IPS-15b (cell line): ENCODE results near the gene ENPP5.
"Not testable (repeated sequence)": the region's sequence is repeated elsewhere in the genome, so short reads cannot be mapped to it uniquely, and the experiment has no call there.

Experiments
- H3K27me3 ChIP-seq: one replicate; pipeline ENCODE4 v1.6.1; 2013; ENCODE audit warnings: low read length; ENCODE audit not compliant: control insufficient read depth, insufficient read depth
- H3K36me3 ChIP-seq: one replicate; pipeline ENCODE4 v1.6.1; 2013; ENCODE audit warnings: low read length; ENCODE audit not compliant: control insufficient read depth, insufficient read depth
- H3K4me1 ChIP-seq: one replicate; pipeline ENCODE4 v1.6.1; 2013; ENCODE audit warnings: mild to moderate bottlenecking, low read length; ENCODE audit not compliant: control insufficient read depth, insufficient read depth
- H3K4me3 ChIP-seq: one replicate; pipeline ENCODE4 v1.5.1; 2013; ENCODE audit warnings: low read depth, low read length
- H3K9ac ChIP-seq: one replicate; pipeline ENCODE4 v1.6.1; 2013; ENCODE audit warnings: low read depth, mild to moderate bottlenecking, low read length
- H3K9me3 ChIP-seq: one replicate; pipeline ENCODE4 v1.6.1; 2013; ENCODE audit warnings: mild to moderate bottlenecking, low read length; ENCODE audit not compliant: control insufficient read depth, insufficient read depth

ENPP5 gene

DNA sequence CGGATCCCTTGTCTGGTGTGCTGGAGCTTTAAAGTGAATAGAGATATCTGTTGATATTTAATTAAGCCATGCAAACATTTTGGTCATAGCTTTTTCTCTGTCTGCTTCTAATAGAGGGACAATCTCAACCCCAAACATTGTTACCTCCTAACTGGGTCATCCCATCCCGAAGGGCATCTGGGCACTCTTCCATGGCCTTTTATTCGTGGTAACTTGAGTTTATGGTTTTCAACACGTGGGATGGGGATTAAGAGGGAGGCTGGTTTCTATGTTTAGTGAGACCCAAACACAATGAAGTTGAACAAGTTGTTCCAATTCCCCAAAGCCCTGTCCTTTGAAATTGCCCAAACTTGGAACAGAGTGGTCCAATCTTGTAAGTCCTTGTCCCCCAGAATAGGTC is 1.4 kb upstream of the ENPP5 start:
- Histone ChIP-seq H3K36me3 (no peaks in the 10 kb centered on the region), H3K9ac (no peak overlapping the region), H3K4me1 (no peaks in the 10 kb centered on the region), H3K4me3 (no peak overlapping the region), H3K27me3 (no peaks in the 10 kb centered on the region), H3K9me3 (no peaks in the 10 kb centered on the region)

DNA sequence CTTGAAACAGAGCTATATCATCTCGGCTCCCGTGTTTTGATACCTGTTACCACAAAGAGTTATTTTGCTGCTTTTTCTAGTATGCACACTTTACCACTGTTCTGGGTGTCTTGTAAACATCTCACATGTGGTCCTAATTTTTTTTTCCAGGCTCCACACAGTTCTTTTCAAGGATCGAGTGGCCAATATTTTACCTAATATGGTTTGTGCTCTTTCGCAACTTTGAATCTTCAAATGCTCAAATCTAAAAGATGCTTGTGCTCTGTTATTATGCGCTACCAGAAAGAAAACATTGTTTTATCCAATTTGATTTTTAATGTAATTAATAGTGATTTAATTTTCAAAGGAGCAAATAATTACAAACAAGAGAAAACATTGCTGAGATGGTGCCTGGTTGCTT is 10.7 kb downstream of the ENPP5 start:
- Histone ChIP-seq H3K9me3 (no peaks in the 10 kb centered on the region), H3K27me3 (no peaks in the 10 kb centered on the region)

DNA sequence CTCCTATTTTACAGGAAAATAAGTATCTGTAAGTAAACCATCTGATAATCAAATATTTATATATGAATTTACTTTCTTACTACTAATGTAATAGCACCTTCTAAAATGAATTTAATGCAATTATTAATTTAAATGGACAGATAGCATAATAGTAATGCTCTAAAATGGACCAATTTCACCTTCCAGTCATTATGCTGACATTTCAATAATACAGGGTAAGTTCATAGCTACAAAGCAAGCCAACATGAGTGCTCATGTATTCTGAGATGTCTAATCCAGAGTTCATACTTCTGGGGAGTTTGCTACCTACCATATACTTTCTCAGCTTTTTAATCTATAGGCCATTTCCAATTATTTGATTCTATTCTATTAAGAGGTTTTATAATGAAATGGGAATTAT is 11.6 kb downstream of the ENPP5 start:
- no peak overlapping the region for H3K4me3 ChIP-seq
- H3K9me3 ChIP-seq, result no peaks in the 10 kb centered on the region
- H3K9ac ChIP-seq, result no peak overlapping the region
- no peaks in the 10 kb centered on the region for H3K4me1 ChIP-seq
- no peaks in the 10 kb centered on the region for H3K27me3 ChIP-seq
- H3K36me3 ChIP-seq, result no peaks in the 10 kb centered on the region

More for the DNA sequence above, 10.7 kb downstream of the ENPP5 start:
- H3K4me3 ChIP-seq, result no peak overlapping the region
- H3K4me1 ChIP-seq, result no peaks in the 10 kb centered on the region
- H3K36me3 ChIP-seq, result no peaks in the 10 kb centered on the region
- no peak overlapping the region for H3K9ac ChIP-seq

DNA sequence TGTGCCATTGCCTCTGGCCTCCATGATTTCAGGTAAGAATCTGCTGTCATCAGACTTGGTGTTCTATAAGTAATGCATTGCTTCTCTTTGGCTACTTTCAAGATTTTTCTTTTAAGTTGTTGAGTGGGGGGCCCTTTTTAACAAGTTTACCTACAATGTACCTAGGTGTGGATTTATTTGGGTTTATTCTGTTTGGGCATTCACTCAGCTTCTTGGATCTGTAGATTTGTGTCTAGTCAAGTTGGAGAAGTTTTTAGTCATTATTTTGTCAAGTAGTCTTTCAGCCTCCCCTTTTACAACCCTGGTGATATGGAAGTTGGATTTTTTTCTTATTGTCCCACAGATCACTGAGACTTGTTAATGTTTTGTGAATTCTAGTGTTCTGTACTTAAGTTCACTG is 14.1 kb downstream of the ENPP5 start:
- H3K27me3 ChIP-seq, result no peaks in the 10 kb centered on the region
- H3K9ac ChIP-seq, result no peak overlapping the region

DNA sequence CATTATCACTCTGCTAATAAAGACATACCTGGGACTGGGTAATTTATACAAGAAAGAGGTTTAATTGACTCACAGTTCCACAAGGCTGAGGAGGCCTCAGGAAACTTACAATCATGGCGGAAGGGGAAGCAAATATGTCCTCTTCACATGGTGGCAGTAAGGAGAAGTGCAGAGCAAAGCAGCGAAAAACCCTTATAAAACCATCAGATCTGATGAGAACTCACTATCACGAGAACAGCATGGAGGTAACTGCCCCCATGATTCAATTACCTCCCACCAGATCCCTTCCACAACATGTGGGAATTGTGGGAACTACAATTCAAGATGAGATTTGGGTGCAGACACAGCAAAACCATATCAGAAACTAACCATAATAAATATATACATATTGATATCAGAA is 21.7 kb downstream of the ENPP5 start:
- H3K9ac ChIP-seq, H3K4me3 ChIP-seq, H3K27me3 ChIP-seq, H3K9me3 ChIP-seq, H3K36me3 ChIP-seq, H3K4me1 ChIP-seq: not testable (repeated sequence)

More for the DNA sequence above, 14.1 kb downstream of the ENPP5 start:
- no peaks in the 10 kb centered on the region for H3K36me3 ChIP-seq
- H3K4me1 ChIP-seq, result no peaks in the 10 kb centered on the region
- H3K9me3 ChIP-seq, result no peaks in the 10 kb centered on the region
- H3K4me3 ChIP-seq, result no peak overlapping the region

DNA sequence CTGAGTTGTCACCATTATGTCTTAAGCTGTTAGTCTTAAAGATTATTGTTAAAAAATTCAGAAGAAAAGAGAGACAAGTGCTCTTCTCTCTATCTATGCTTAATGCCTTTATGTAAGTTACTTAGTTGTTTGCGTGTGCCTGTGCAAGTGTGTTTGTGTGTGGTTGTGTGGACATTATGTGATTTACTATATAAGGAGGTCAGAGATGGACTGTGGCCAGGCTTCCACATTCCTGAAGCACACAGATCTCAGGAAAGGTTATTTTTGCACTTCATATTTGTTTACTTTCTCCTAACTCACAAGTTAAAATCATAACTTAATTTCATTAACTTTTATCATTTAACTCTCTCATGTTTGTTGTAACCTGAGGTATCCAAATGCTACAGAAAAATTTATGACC is 26.5 kb downstream of the ENPP5 start:
- no peak overlapping the region for H3K4me3 ChIP-seq
- H3K27me3 ChIP-seq, result no peaks in the 10 kb centered on the region
- H3K4me1 ChIP-seq, result no peaks in the 10 kb centered on the region
- no peaks in the 10 kb centered on the region for H3K36me3 ChIP-seq
- H3K9ac ChIP-seq, result no peak overlapping the region
- no peaks in the 10 kb centered on the region for H3K9me3 ChIP-seq

DNA sequence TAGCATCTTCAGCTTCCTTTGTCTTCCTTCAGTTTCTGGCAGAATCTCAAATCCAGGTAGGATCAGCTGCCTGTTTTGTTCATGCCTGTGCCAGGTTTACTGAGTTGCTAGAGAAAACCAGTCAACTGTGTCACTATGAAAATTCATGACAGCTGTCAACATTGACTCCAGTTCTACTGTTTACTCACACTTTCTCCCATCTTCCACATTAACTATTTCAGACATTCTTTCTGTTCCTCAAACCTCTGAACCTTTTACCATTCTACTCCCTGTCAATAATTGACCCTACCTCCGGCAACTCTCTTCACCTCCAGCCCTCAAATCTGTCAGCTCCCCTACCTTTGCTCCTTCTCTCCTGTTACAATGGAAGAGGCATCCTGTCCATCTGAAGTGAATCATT is 32.5 kb downstream of the ENPP5 start:
- no peak overlapping the region for H3K4me3 ChIP-seq
- H3K36me3 ChIP-seq, result no peaks in the 10 kb centered on the region
- no peaks in the 10 kb centered on the region for H3K4me1 ChIP-seq
- no peaks in the 10 kb centered on the region for H3K9me3 ChIP-seq
- H3K9ac ChIP-seq, result no peak overlapping the region
- no peaks in the 10 kb centered on the region for H3K27me3 ChIP-seq

DNA sequence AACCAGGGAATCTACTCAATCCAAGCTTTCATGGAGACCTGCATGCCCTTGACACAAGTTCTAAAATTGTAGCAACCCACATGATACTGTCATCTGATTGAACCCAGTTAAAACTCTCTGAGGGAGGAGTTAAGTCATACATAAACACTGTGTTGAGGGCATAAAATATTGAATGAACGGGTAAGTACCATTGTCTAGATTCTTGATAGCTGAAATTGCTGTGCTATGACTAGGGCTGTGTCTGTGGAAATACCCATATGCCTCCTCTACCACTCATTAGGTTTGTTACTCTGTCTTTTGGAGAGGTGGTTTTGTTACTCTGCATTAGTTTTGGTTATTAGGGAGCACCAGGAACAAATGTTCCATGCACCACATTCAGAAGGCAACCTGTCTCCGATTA is 33.4 kb downstream of the ENPP5 start:
- H3K9me3 ChIP-seq, result no peaks in the 10 kb centered on the region
- H3K36me3 ChIP-seq, result no peaks in the 10 kb centered on the region
- H3K4me1 ChIP-seq, result no peaks in the 10 kb centered on the region
- no peak overlapping the region for H3K4me3 ChIP-seq
- no peak overlapping the region for H3K9ac ChIP-seq
- H3K27me3 ChIP-seq, result no peaks in the 10 kb centered on the region

DNA sequence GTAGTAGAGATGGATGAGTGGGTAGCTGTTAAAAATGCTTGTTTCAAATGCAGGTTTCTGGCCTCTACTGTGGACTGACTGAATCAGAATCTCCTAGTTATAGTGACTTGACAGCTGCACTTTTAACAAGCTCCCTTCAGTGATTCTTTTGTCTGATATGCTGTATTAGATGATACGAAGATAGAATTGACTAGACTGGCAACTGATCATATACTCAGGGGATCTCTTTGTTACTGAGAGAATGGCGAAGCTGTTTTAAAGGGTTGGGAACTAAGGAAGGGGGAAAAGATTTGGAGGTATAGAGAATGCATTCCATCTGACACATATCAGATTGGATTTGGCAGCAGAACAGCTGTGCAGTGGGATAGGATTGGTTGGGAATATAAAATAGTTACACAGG is 33.9 kb downstream of the ENPP5 start:
- no peaks in the 10 kb centered on the region for H3K4me1 ChIP-seq
- no peaks in the 10 kb centered on the region for H3K36me3 ChIP-seq
- H3K9me3 ChIP-seq, result no peaks in the 10 kb centered on the region
- H3K27me3 ChIP-seq, result no peaks in the 10 kb centered on the region
- H3K4me3 ChIP-seq, result no peak overlapping the region
- no peak overlapping the region for H3K9ac ChIP-seq

DNA sequence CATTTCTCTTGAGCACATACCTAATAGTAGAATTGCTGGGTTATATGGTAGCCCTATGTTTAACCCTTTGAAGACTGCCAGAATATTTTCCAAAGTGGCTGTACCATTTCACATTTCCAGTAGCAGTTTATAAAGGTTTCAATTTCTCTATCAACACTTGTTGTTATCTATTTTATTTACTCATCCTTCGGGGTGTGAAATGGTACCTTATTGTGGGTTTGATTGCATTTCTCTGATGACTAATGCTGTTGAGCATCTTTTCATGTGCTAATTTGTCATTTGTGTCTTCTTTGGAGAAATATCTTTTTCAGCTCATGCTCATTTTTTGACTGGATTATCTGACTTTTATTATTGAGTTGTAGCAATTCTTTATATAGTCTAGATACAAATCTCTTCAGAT is 35.6 kb downstream of the ENPP5 start:
- Histone ChIP-seq H3K4me1 (no peaks in the 10 kb centered on the region), H3K9me3 (no peaks in the 10 kb centered on the region), H3K4me3 (no peak overlapping the region), H3K36me3 (no peaks in the 10 kb centered on the region), H3K9ac (no peak overlapping the region), H3K27me3 (peaks cover 6% of the 10 kb centered on the region)

DNA sequence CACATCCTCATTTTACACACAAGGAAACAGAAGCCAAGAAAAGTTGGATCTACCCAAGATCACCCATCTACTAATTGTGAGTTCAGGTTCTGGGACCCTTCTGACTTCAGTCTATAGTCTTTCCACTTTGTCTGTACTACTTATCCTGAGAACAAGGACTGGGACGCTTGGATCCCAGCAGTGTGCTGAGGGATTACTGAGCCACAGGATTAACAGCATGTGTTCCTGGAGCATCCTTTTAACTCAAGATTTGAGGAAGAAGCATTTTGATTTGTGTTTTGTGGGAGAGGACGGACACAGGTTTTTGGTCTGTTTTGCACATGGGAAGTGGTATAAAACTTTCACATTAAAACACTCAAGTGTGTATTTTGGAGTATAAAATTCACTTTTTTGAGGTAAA is 36.6 kb downstream of the ENPP5 start:
- no peaks in the 10 kb centered on the region for H3K36me3 ChIP-seq

DNA sequence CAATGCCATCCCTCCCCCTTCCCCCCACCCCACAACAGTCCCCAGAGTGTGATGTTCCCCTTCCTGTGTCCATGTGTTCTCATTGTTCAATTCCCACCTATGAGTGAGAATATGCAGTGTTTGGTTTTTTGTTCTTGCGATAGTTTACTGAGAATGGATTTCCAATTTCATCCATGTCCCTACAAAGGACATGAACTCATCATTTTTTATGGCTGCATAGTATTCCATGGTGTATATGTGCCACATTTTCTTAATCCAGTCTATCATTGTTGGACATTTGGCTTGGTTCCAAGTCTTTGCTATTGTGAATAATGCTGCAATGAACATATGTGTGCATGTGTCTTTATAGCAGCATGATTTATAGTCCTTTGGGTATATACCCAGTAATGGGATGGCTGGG is 39.5 kb downstream of the ENPP5 start:
- H3K9ac ChIP-seq, H3K4me3 ChIP-seq, H3K4me1 ChIP-seq, H3K9me3 ChIP-seq, H3K36me3 ChIP-seq: not testable (repeated sequence)
- peaks cover 21% of the 10 kb centered on the region for H3K27me3 ChIP-seq

More for the DNA sequence above, 36.6 kb downstream of the ENPP5 start:
- peaks cover 7% of the 10 kb centered on the region for H3K27me3 ChIP-seq
- no peak overlapping the region for H3K4me3 ChIP-seq
- H3K4me1 ChIP-seq, result no peaks in the 10 kb centered on the region
- H3K9me3 ChIP-seq, result no peaks in the 10 kb centered on the region
- no peak overlapping the region for H3K9ac ChIP-seq

DNA sequence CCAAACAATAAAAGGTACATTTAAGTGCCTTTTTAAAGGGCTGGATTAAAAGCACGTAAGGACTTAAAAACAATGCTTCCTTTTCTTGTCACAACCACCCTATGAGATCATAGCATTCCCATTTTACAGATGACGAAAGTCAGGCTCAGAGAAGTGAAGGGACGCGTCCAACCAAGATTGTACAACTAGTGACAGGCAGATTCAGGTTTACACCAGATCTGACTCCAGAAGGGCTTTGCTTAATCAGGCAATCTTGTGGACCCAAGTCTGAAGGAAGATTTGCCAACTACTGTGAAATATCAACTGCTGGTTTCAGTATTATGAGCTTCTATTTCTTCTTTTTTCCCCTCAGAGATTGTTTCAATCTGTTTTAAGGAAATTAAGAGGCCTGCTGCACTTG is 40.1 kb downstream of the ENPP5 start:
- peak overlapping the region; percentile 88 for H3K4me3 ChIP-seq
- H3K27me3 ChIP-seq, result peaks cover 21% of the 10 kb centered on the region
- no peaks in the 10 kb centered on the region for H3K9me3 ChIP-seq
- H3K36me3 ChIP-seq, result no peaks in the 10 kb centered on the region
- H3K9ac ChIP-seq, result no peak overlapping the region
- no peaks in the 10 kb centered on the region for H3K4me1 ChIP-seq
